WTC11 (cell line): Measurements from ENCODE around the gene C1QTNF6. TPM values are rescaled to one million over a fixed set of nuclear protein-coding genes. Genes with fewer than 3 reads are reported as not detected.

Experiments
- ATAC-seq: fragments of 200-7000 bp; cut with Tn5 transposase; 2 replicates; pipeline ENCODE4 v1.10.0; 2021; ENCODE audit warnings: mild to moderate bottlenecking, moderate library complexity
- CTCF ChIA-PET: fragments of 300-600 bp; sonication (Branson Sonifier 250); formaldehyde crosslinking; loops from one replicate; lab custom pipeline; 2021; ENCODE audit warnings: antibody characterized with exemption; lab: Charles Lee
- POLR2A ChIA-PET: fragments of 350-600 bp; sonication (Branson Sonifier 250); formaldehyde crosslinking; loops from one replicate; lab custom pipeline; 2021; ENCODE audit warnings: antibody characterized with exemption; lab: Charles Lee
- DNase-seq: peaks from one replicate; pipeline ENCODE4 v3.0.0; 2021; ENCODE audit warnings: low spot score
- H3K27ac Mint-ChIP-seq: 2 replicates; pipeline ENCODE4 v1.8.0; 2021; ENCODE audit warnings: mixed read lengths
- H3K27me3 Mint-ChIP-seq: 2 replicates; pipeline ENCODE4 v1.8.0; 2021; ENCODE audit warnings: low read depth, mild to moderate bottlenecking, moderate library complexity, mixed read lengths
- H3K36me3 Mint-ChIP-seq: 2 replicates; pipeline ENCODE4 v1.8.0; 2021; ENCODE audit warnings: mixed read lengths
- H3K4me1 Mint-ChIP-seq: 2 replicates; pipeline ENCODE4 v1.8.0; 2022; ENCODE audit warnings: mixed read lengths
- H3K4me3 Mint-ChIP-seq: 2 replicates; pipeline ENCODE4 v1.8.0; 2021; ENCODE audit warnings: mild to moderate bottlenecking, moderate library complexity, mixed read lengths
- H3K9me3 Mint-ChIP-seq: 2 replicates; pipeline ENCODE4 v1.8.0; 2021; ENCODE audit warnings: mixed read lengths
- AR ChIP-seq: fragments of 250-450 bp; sonication (Bioruptor Pico); IDR thresholded peaks from 2 replicates; pipeline ENCODE4 v1.9.0; 2021; ENCODE audit warnings: mild to moderate bottlenecking
- E2F1 ChIP-seq: sonication (generic); formaldehyde crosslinking; IDR thresholded peaks from 2 replicates; pipeline ENCODE4 v1.8.0; 2022; ENCODE audit warnings: mild to moderate bottlenecking, missing genetic modification reagents
- FOXP4 ChIP-seq: sonication (generic); formaldehyde crosslinking; IDR thresholded peaks from 2 replicates; pipeline ENCODE4 v1.8.0; 2022; ENCODE audit warnings: mild to moderate bottlenecking, missing genetic modification reagents
- GRHL2 ChIP-seq: fragments of 250-450 bp; sonication (Bioruptor Pico); IDR thresholded peaks from 2 replicates; pipeline ENCODE4 v1.8.0; 2022; ENCODE audit warnings: mild to moderate bottlenecking, moderate library complexity; ENCODE audit not compliant: insufficient replicate concordance, severe bottlenecking
- HMGA2 ChIP-seq: fragments of 250-450 bp; sonication (Bioruptor Pico); IDR thresholded peaks from 2 replicates; pipeline ENCODE4 v1.4.0; 2021; ENCODE audit warnings: mild to moderate bottlenecking, moderate library complexity
- IRF2 ChIP-seq: sonication (generic); formaldehyde crosslinking; IDR thresholded peaks from 2 replicates; pipeline ENCODE4 v1.8.0; 2022; ENCODE audit warnings: low read depth, missing genetic modification reagents, borderline replicate concordance
- JUN ChIP-seq: sonication (generic); formaldehyde crosslinking; IDR thresholded peaks from 2 replicates; pipeline ENCODE4 v1.8.0; 2023; ENCODE audit warnings: mild to moderate bottlenecking, missing genetic modification reagents
- MLX ChIP-seq: sonication (generic); formaldehyde crosslinking; IDR thresholded peaks from 2 replicates; pipeline ENCODE4 v1.8.1; 2023; ENCODE audit warnings: mild to moderate bottlenecking, missing genetic modification reagents, moderate library complexity
- MYBL2 ChIP-seq: sonication (generic); formaldehyde crosslinking; IDR thresholded peaks from 2 replicates; pipeline ENCODE4 v1.8.1; 2023; ENCODE audit warnings: mild to moderate bottlenecking, moderate library complexity, missing genetic modification reagents
- NFE2L1 ChIP-seq: sonication (generic); formaldehyde crosslinking; IDR thresholded peaks from 2 replicates; pipeline ENCODE4 v1.8.1; 2023; ENCODE audit warnings: missing genetic modification reagents
- TCF7 ChIP-seq: sonication (generic); formaldehyde crosslinking; IDR thresholded peaks from 2 replicates; pipeline ENCODE4 v1.8.0; 2022; ENCODE audit warnings: mild to moderate bottlenecking, low read depth, missing genetic modification reagents, moderate library complexity
- ZNF263 ChIP-seq: sonication (generic); formaldehyde crosslinking; IDR thresholded peaks from 2 replicates; pipeline ENCODE4 v1.8.1; 2022; ENCODE audit warnings: low read depth, mild to moderate bottlenecking, moderate library complexity, missing genetic modification reagents
- total RNA-seq: library from RNA; stranded (reverse); gene quantifications from 3 replicates; pipeline ENCODE4 v1.2.3, GENCODE V29; 2021
- TF ChIP-seq, protein P1 (sequence below): sonication (generic); formaldehyde crosslinking; IDR thresholded peaks from 2 replicates; pipeline ENCODE4 v1.8.1; 2023; ENCODE audit warnings: mild to moderate bottlenecking, missing genetic modification reagents
- TF ChIP-seq, protein P2 (sequence below): sonication (generic); formaldehyde crosslinking; IDR thresholded peaks from 2 replicates; pipeline ENCODE4 v1.8.1; 2023; ENCODE audit warnings: mild to moderate bottlenecking, missing genetic modification reagents, moderate library complexity
- TF ChIP-seq, protein P3 (sequence below): fragments of 250-450 bp; sonication (Bioruptor Pico); IDR thresholded peaks from 2 replicates; pipeline ENCODE4 v1.9.0; 2021; ENCODE audit warnings: mild to moderate bottlenecking, borderline replicate concordance

The C1QTNF6 gene
- total RNA-seq, 1 experiment from 2014 or later: 5.9 TPM

- no peak for TF ChIP-seq MLX
- TF ChIP-seq E2F1 (CRISPR knock-in tag): no peak
- TF ChIP-seq, protein P1, sequence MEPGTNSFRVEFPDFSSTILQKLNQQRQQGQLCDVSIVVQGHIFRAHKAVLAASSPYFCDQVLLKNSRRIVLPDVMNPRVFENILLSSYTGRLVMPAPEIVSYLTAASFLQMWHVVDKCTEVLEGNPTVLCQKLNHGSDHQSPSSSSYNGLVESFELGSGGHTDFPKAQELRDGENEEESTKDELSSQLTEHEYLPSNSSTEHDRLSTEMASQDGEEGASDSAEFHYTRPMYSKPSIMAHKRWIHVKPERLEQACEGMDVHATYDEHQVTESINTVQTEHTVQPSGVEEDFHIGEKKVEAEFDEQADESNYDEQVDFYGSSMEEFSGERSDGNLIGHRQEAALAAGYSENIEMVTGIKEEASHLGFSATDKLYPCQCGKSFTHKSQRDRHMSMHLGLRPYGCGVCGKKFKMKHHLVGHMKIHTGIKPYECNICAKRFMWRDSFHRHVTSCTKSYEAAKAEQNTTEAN (CRISPR knock-in tag): no peak
- TF ChIP-seq JUN (CRISPR knock-in tag): no peak
- no peak for TF ChIP-seq MYBL2
- TF ChIP-seq, all 79 proteins: peak for 0
Measured at GRCh38 chr22:37218771-37219411, 30.8 kb upstream of the C1QTNF6 start (continued).

DNA sequence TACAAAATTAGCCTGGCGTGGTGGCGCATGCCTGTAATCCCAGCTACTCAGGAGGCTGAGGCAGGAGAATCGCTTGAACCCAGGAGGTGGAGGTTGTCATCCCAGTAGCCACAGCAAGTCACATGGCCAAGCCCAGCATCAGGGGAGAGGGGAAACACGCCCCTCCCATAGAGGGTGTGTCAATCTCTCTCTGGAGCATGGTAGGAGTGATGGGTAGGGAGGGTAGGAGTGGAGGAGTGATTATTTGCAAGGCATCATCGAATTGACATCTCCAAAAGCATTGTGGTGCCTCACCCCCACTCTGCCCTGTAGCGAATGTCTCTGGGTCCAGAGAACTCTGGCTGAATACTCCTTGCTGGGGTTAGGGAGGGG lies 30.3 kb upstream of the C1QTNF6 start:
- Mint-ChIP-seq H3K4me1 (peaks cover 5% of the 10 kb centered on the region), H3K36me3 (no peaks in the 10 kb centered on the region), H3K4me3 (no peak overlapping the region)
- POLR2A ChIA-PET: no interaction called here
- TF ChIP-seq, protein P2, sequence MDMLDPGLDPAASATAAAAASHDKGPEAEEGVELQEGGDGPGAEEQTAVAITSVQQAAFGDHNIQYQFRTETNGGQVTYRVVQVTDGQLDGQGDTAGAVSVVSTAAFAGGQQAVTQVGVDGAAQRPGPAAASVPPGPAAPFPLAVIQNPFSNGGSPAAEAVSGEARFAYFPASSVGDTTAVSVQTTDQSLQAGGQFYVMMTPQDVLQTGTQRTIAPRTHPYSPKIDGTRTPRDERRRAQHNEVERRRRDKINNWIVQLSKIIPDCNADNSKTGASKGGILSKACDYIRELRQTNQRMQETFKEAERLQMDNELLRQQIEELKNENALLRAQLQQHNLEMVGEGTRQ (CRISPR knock-in tag): 0 out of 2 replicates have a peak, but pooled peaks have one; percentile 25
- no peak for TF ChIP-seq ZNF263 (CRISPR knock-in tag)
- TF ChIP-seq, all 79 proteins: peak for 1
- Mint-ChIP-seq H3K27ac (no peak overlapping the region), H3K9me3 (peaks cover 12% of the 10 kb centered on the region), H3K27me3 (peaks cover 17% of the 10 kb centered on the region)
- CTCF ChIA-PET: interaction anchor here (1.5 to 4.8 kb wide), 3 partner anchors 18 to 91 kb away, joined by 3 to 21 read pairs (median 6); no protein-coding TSS in a partner anchor
- ATAC-seq (no peak), DNase-seq (no peak)

DNA sequence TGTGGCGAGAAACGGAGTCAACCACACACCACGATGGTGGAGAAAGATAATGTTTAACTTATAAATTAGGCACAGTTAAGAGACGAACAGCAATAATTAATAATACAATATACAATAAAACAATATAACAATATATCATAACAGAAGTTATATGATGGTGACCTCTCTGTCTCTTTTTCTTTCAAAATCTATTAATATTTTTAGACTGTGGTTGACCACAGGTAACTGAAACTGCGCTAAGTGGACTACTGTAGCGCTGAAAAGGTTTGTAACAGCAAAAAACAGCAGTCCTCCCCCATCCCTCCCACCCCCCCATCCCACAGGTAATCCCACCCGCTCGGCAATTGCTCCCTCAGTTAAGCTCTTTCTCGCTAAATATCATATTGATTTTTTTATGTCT lies 27.8 kb upstream of the C1QTNF6 start:
- Mint-ChIP-seq H3K27me3 (peaks cover 12% of the 10 kb centered on the region), H3K36me3 (no peaks in the 10 kb centered on the region), H3K27ac (no peak overlapping the region), H3K4me3 (no peak overlapping the region), H3K9me3 (peaks cover 3% of the 10 kb centered on the region), H3K4me1 (peaks cover 15% of the 10 kb centered on the region)
- POLR2A ChIA-PET: no interaction called here
- ATAC-seq: no peak
- CTCF ChIA-PET: interaction anchor here (1.2 to 4.8 kb wide), 4 partner anchors 10 to 89 kb away, joined by 3 to 21 read pairs (median 4); no protein-coding TSS in a partner anchor
- DNase-seq: no peak
- TF ChIP-seq TCF7 (no peak), NFE2L1 (CRISPR knock-in tag) (no peak), GRHL2 (CRISPR knock-in tag) (no peak), IRF2 (CRISPR knock-in tag) (no peak), FOXP4 (CRISPR knock-in tag) (no peak), HMGA2 (no peak), AR (CRISPR knock-in tag) (no peak)
- TF ChIP-seq, protein P3, sequence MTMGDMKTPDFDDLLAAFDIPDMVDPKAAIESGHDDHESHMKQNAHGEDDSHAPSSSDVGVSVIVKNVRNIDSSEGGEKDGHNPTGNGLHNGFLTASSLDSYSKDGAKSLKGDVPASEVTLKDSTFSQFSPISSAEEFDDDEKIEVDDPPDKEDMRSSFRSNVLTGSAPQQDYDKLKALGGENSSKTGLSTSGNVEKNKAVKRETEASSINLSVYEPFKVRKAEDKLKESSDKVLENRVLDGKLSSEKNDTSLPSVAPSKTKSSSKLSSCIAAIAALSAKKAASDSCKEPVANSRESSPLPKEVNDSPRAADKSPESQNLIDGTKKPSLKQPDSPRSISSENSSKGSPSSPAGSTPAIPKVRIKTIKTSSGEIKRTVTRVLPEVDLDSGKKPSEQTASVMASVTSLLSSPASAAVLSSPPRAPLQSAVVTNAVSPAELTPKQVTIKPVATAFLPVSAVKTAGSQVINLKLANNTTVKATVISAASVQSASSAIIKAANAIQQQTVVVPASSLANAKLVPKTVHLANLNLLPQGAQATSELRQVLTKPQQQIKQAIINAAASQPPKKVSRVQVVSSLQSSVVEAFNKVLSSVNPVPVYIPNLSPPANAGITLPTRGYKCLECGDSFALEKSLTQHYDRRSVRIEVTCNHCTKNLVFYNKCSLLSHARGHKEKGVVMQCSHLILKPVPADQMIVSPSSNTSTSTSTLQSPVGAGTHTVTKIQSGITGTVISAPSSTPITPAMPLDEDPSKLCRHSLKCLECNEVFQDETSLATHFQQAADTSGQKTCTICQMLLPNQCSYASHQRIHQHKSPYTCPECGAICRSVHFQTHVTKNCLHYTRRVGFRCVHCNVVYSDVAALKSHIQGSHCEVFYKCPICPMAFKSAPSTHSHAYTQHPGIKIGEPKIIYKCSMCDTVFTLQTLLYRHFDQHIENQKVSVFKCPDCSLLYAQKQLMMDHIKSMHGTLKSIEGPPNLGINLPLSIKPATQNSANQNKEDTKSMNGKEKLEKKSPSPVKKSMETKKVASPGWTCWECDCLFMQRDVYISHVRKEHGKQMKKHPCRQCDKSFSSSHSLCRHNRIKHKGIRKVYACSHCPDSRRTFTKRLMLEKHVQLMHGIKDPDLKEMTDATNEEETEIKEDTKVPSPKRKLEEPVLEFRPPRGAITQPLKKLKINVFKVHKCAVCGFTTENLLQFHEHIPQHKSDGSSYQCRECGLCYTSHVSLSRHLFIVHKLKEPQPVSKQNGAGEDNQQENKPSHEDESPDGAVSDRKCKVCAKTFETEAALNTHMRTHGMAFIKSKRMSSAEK (CRISPR knock-in tag): no peak
